Spleen (tissue), 11 donors: Measurements from ENCODE around the gene HBZ. TPM values are rescaled to one million over a fixed set of nuclear protein-coding genes. Genes with fewer than 3 reads are reported as not detected.
"Not testable (repeated sequence)": the region's sequence is repeated elsewhere in the genome, so short reads cannot be mapped to it uniquely, and the experiment has no call there.

Experiments
- DNase-seq: peaks from one replicate; pipeline ENCODE4 v3.0.0-alpha.2; 2020
- H3K27ac ChIP-seq, 8 donors: fragments of 200-600 bp; sonication (generic) in 7 of 8; 1 replicate in 4 of 8; 2 replicates in 4 of 8; pipeline versions ENCODE4 v1.5.0 to v1.8.0; 2016 to 2021; ENCODE audit warnings: inconsistent platforms in 4 of 8, mild to moderate bottlenecking in 4 of 8, moderate library complexity in 1 of 8
- H3K27me3 ChIP-seq, 7 donors: fragments of 200-600 bp; sonication (generic) in 6 of 7; replicated peaks in 1 of 7; 1 replicate in 4 of 7; 2 replicates in 3 of 7; pipeline versions ENCODE4 v1.5.0 to v1.8.0; 2016 to 2021; ENCODE audit warnings: inconsistent platforms in 3 of 7, mild to moderate bottlenecking in 1 of 7
- H3K36me3 ChIP-seq, 6 donors: fragments of 200-600 bp; sonication (generic) in 5 of 6; 1 replicate in 4 of 6; 2 replicates in 2 of 6; pipeline versions ENCODE4 v1.5.0 to v1.8.0; 2016 to 2021; ENCODE audit warnings: inconsistent platforms in 2 of 6
- H3K4me1 ChIP-seq, 6 donors: fragments of 200-600 bp; sonication (generic) in 5 of 6; 1 replicate in 3 of 6; 2 replicates in 3 of 6; pipeline versions ENCODE4 v1.5.0 to v1.8.0; 2016 to 2021; ENCODE audit warnings: inconsistent platforms in 3 of 6
- H3K4me3 ChIP-seq, 8 donors: fragments of 200-600 bp; sonication (generic) in 7 of 8; 1 replicate in 4 of 8; 2 replicates in 4 of 8; pipeline versions ENCODE4 v1.5.0 to v1.8.0; 2016 to 2021; ENCODE audit warnings: inconsistent platforms in 4 of 8, mild to moderate bottlenecking in 4 of 8, moderate library complexity in 2 of 8
- H3K9me3 ChIP-seq, 8 donors: fragments of 200-600 bp; sonication (generic) in 7 of 8; 1 replicate in 4 of 8; 2 replicates in 4 of 8; pipeline versions ENCODE4 v1.5.0 to v1.8.0; 2016 to 2021; ENCODE audit warnings: inconsistent platforms in 4 of 8
- POLR2A ChIP-seq, 3 donors: fragments of 450-650 bp; IDR thresholded peaks; one replicate each; pipeline ENCODE4 v1.5.1; 2017; ENCODE audit warnings: antibody characterized with exemption in 3 of 3, mild to moderate bottlenecking in 1 of 3
- POLR2AphosphoS5 ChIP-seq, 3 donors: sonication (generic); formaldehyde crosslinking; IDR thresholded peaks; one replicate each; pipeline ENCODE4 v1.5.1; 2017; ENCODE audit warnings: antibody characterized with exemption in 3 of 3
- WGBS, 5 donors: extraction: QIAGEN DNeasy Blood & Tissue Kit in 3 of 5; methylation state at CpG; one replicate each; pipeline versions ENCODE4 v1.1.5 to v1.1.7; 2013 to 2018; 5-methylcytosine and 5-hydroxymethylcytosine counted together
- intact Hi-C: fragments of 100-400 bp; cut with DNase I; formaldehyde crosslinking; loops from one replicate; pipeline ENCODE4 v1.15.0; 2023; ENCODE audit warnings: low total_unique reads
- polyA plus RNA-seq, 3 donors: library from polyadenylated mRNA; stranded (reverse); fragments of 200-250 nt; gene quantifications; one replicate each; pipeline ENCODE4 v1.2.1, GENCODE V29; 2013
- small RNA-seq, 4 donors: library from RNA; depleted of rRNA; stranded (forward); fragments of <200 nt; gene quantifications; one replicate each; pipeline ENCODE3, GENCODE V24; 2016
- total RNA-seq, 7 donors: library from RNA; depleted of rRNA in 3 of 7; stranded (reverse); fragments of >200 nt in 3 of 7; fragmentation: NEBNext Ultra II Directional in 4 of 7; extraction: Animal tissue kit (Norgen Biotek cat#: 25700) in 4 of 7; gene quantifications; one replicate each; pipeline versions ENCODE4 v1.1.0 to v1.2.1, GENCODE V29; 2016 to 2021
- TF ChIP-seq, protein P1 (sequence below), 11 experiments: fragments of 200-600 bp in 7 of 11; fragments of 450-650 bp in 4 of 11; sonication (generic) in 4 of 11; IDR thresholded peaks in 8 of 11; conservative IDR thresholded peaks in 3 of 11; 1 replicate in 7 of 11; 2 replicates in 4 of 11; pipeline versions ENCODE4 v1.4.0 to v1.8.0; 2016 to 2021; ENCODE audit warnings: antibody characterized with exemption in 11 of 11, inconsistent platforms in 4 of 11, mild to moderate bottlenecking in 1 of 11
- donor health status: healthy with polysubstance abuse.
- donor health status: DM: no; HTN: no; CAD: no; lungs with moderate emphysema.
- donor health status: DM: no; HTN: no; CAD: no.
- donor health status: Bipolar disorder and iron deficiency.
- donor health status: healthy.
- donor health status: DM: no; HTN: no; CAD: no.
- donor health status: DM: yes; HTN: yes; CAD: no.

Gene HBZ
- total and polyA plus RNA-seq, 10 donors, result 0.16 to 1.2 TPM; not detected in 8

DNA sequence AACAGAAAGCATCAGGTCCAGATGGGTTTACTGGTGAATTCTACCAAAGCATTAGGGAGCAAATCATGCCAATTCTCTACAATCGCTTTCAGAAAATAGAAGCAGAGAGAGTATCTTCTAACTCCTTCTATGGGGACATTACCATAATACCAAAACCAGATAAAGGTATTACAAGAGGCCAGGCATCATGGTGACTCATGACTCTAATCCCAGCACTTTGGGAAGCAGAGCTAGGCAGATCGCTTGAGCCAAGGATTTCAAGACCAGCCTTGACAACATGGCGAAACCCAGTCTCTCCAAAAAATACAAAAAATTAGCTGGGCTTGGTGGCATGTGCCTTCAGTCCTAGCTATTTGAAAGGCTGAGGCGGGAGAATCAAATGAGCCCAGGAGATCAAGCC is 50.8 kb downstream of the HBZ start:
- 95 to 99% (median 96%) methylated on average over 4 of the region's 4 CpGs for WGBS, 5 donors
- TF ChIP-seq, protein P1, sequence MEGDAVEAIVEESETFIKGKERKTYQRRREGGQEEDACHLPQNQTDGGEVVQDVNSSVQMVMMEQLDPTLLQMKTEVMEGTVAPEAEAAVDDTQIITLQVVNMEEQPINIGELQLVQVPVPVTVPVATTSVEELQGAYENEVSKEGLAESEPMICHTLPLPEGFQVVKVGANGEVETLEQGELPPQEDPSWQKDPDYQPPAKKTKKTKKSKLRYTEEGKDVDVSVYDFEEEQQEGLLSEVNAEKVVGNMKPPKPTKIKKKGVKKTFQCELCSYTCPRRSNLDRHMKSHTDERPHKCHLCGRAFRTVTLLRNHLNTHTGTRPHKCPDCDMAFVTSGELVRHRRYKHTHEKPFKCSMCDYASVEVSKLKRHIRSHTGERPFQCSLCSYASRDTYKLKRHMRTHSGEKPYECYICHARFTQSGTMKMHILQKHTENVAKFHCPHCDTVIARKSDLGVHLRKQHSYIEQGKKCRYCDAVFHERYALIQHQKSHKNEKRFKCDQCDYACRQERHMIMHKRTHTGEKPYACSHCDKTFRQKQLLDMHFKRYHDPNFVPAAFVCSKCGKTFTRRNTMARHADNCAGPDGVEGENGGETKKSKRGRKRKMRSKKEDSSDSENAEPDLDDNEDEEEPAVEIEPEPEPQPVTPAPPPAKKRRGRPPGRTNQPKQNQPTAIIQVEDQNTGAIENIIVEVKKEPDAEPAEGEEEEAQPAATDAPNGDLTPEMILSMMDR (IDR thresholded peaks at IDR 0.05 in 8 of 11, conservative IDR thresholded peaks at IDR 0.05 in 3 of 11), result no peak
- TF ChIP-seq POLR2A (IDR thresholded peaks at IDR 0.05), result no peak
- TF ChIP-seq POLR2AphosphoS5 (IDR thresholded peaks at IDR 0.05), result no peak
- peak; percentile 15 for DNase-seq
- no peaks in the 10 kb centered on the region for H3K9me3 ChIP-seq
- H3K4me1 ChIP-seq, result no peaks in the 10 kb centered on the region
- intact Hi-C loops, result no loop called here
- H3K36me3 ChIP-seq, result peaks cover 6 to 100% (median 96%) of the 10 kb centered on the region in 6 donors
- H3K4me3 ChIP-seq, result no peak overlapping the region
- H3K27ac ChIP-seq, result no peak overlapping the region
- no peaks in the 10 kb centered on the region for H3K27me3 ChIP-seq

DNA sequence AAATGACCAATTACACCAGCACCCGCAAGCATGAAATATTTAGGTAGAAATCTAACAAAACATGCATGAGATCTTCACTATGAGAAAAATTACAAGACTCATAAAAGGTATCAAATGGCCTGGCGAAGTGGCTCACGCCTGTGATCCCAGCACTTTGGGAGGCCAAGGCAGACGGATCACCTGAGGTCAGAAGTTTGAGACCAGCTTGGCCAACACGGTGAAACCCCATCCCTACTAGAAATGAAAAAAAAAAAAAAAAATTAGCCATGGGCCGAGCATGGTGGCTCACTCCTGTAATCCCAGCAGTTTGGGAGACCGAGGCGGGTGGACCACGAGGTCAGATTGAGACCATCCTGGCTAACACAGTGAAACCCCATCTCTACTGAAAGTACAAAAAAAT is 51.6 kb downstream of the HBZ start:
- intact Hi-C loops, H3K27ac ChIP-seq, H3K27me3 ChIP-seq, H3K4me1 ChIP-seq, H3K4me3 ChIP-seq, H3K9me3 ChIP-seq: not testable (repeated sequence)
- 88 to 99% (median 94%) methylated on average over 9 of the region's 9 CpGs for WGBS, 5 donors
- peaks cover 6 to 100% (median 95%) of the 10 kb centered on the region in 6 donors for H3K36me3 ChIP-seq
- peak; percentile 5 for DNase-seq

Small RNAs within 50 kb of the gene (small RNA-seq; reads per million reads assigned to genes)
- gene RF00019, result 0 reads per million in 4 donors

Other genes with a start within 250 kb of the HBZ start
- 10 to 100 TPM in 4 of 7 donors, 1 to 10 TPM in 3; 5.2 to 17.9 (median 13.2) TPM for gene POLR3K, start 99.0 kb upstream of the HBZ start, total RNA-seq
- gene POLR3K, start 99.0 kb upstream of the HBZ start, polyA plus RNA-seq, result 10 to 100 TPM; 13.1 to 24.1 (median 21.2) TPM
- gene SNRNP25, start 98.8 kb upstream of the HBZ start, total RNA-seq, result 10 to 100 TPM; 13.6 to 25.1 (median 17.2) TPM
- gene SNRNP25, start 98.8 kb upstream of the HBZ start, polyA plus RNA-seq, result 10 to 100 TPM; 39.8 to 48.1 (median 46.6) TPM
- gene RHBDF1, start 80.0 kb upstream of the HBZ start, total RNA-seq, result 10 to 100 TPM in 4 of 7 donors, 1 to 10 TPM in 3; 6.5 to 23.0 (median 14.9) TPM
- 10 to 100 TPM in 1 of 3 donors, 1 to 10 TPM in 2; 7.0 to 11.4 (median 9.2) TPM for gene RHBDF1, start 80.0 kb upstream of the HBZ start, polyA plus RNA-seq
- 10 to 100 TPM; 34.8 to 82.4 (median 50.0) TPM for gene MPG, start 74.4 kb upstream of the HBZ start, total RNA-seq
- gene MPG, start 74.4 kb upstream of the HBZ start, polyA plus RNA-seq, result 100 to 1,000 TPM; 115 to 122 (median 121) TPM
- 10 to 100 TPM; 22.7 to 38.7 (median 31.7) TPM for gene NPRL3, start 14.0 kb upstream of the HBZ start, total RNA-seq
- gene NPRL3, start 14.0 kb upstream of the HBZ start, polyA plus RNA-seq, result 10 to 100 TPM in 2 of 3 donors, 1 to 10 TPM in 1; 8.7 to 22.4 (median 12.5) TPM
- gene HBM, start 13.3 kb downstream of the HBZ start, total RNA-seq, result 10 to 100 TPM in 4 of 7 donors, 1 to 10 TPM in 2, not detected in 1; 1.4 to 96.6 (median 24.0) TPM
- gene HBM, start 13.3 kb downstream of the HBZ start, polyA plus RNA-seq, result 1 to 10 TPM in 1 of 3 donors, under 1 TPM in 2; 0.20 to 2.9 (median 0.28) TPM
- over 10,000 TPM in 3 of 7 donors, 1,000 to 10,000 TPM in 2, 100 to 1,000 TPM in 2; 283 to 16,395 (median 9,081) TPM for gene HBA2, start 20.2 kb downstream of the HBZ start, total RNA-seq
- 1,000 to 10,000 TPM in 1 of 3 donors, 100 to 1,000 TPM in 2; 256 to 5,765 (median 344) TPM for gene HBA2, start 20.2 kb downstream of the HBZ start, polyA plus RNA-seq
- gene HBA1, start 24.0 kb downstream of the HBZ start, total RNA-seq, result over 10,000 TPM in 1 of 7 donors, 1,000 to 10,000 TPM in 4, 100 to 1,000 TPM in 2; 276 to 25,333 (median 6,594) TPM
- 1,000 to 10,000 TPM in 1 of 3 donors, 100 to 1,000 TPM in 1, 10 to 100 TPM in 1; 77.8 to 2,221 (median 120) TPM for gene HBA1, start 24.0 kb downstream of the HBZ start, polyA plus RNA-seq
- 1 to 10 TPM in 4 of 7 donors, not detected in 3; 1.0 to 7.4 (median 6.6) TPM for gene HBQ1, start 27.8 kb downstream of the HBZ start, total RNA-seq
- 10 to 100 TPM in 1 of 3 donors, under 1 TPM in 2; 0.41 to 11.3 (median 0.62) TPM for gene HBQ1, start 27.8 kb downstream of the HBZ start, polyA plus RNA-seq
- gene LUC7L, start 76.8 kb downstream of the HBZ start, total RNA-seq, result 100 to 1,000 TPM in 5 of 7 donors, 10 to 100 TPM in 2; 76.7 to 158 (median 105) TPM
- gene LUC7L, start 76.8 kb downstream of the HBZ start, polyA plus RNA-seq, result 100 to 1,000 TPM; 110 to 318 (median 282) TPM
- 10 to 100 TPM; 32.2 to 63.1 (median 42.5) TPM for gene FAM234A, start 82.2 kb downstream of the HBZ start, total RNA-seq
- gene FAM234A, start 82.2 kb downstream of the HBZ start, polyA plus RNA-seq, result 10 to 100 TPM; 13.0 to 25.9 (median 13.1) TPM
- 1 to 10 TPM; 1.0 to 5.4 (median 2.6) TPM for gene RGS11, start 123.3 kb downstream of the HBZ start, total RNA-seq
- gene RGS11, start 123.3 kb downstream of the HBZ start, polyA plus RNA-seq, result 1 to 10 TPM in 2 of 3 donors, under 1 TPM in 1; 0.79 to 5.2 (median 1.9) TPM
- not detected for gene ARHGDIG, start 127.9 kb downstream of the HBZ start, total RNA-seq
- under 1 TPM; 0.23 to 0.99 (median 0.26) TPM for gene ARHGDIG, start 127.9 kb downstream of the HBZ start, polyA plus RNA-seq
- 1 to 10 TPM in 1 of 7 donors, under 1 TPM in 2, not detected in 4; 0.28 to 1.1 (median 0.39) TPM for gene PDIA2, start 130.5 kb downstream of the HBZ start, total RNA-seq
- 1 to 10 TPM in 2 of 3 donors, under 1 TPM in 1; 0.67 to 2.4 (median 1.4) TPM for gene PDIA2, start 130.5 kb downstream of the HBZ start, polyA plus RNA-seq
- gene AXIN1, start 200.1 kb downstream of the HBZ start, total RNA-seq, result 10 to 100 TPM; 22.6 to 27.3 (median 24.8) TPM
- gene AXIN1, start 200.1 kb downstream of the HBZ start, polyA plus RNA-seq, result 10 to 100 TPM; 12.9 to 22.7 (median 13.6) TPM
- gene MRPL28, start 217.9 kb downstream of the HBZ start, total RNA-seq, result 10 to 100 TPM; 38.0 to 64.1 (median 48.0) TPM
- gene MRPL28, start 217.9 kb downstream of the HBZ start, polyA plus RNA-seq, result 100 to 1,000 TPM in 1 of 3 donors, 10 to 100 TPM in 2; 85.0 to 108 (median 85.7) TPM
- gene PGAP6, start 229.3 kb downstream of the HBZ start, total RNA-seq, result 10 to 100 TPM; 35.7 to 63.2 (median 51.0) TPM
- gene PGAP6, start 229.3 kb downstream of the HBZ start, polyA plus RNA-seq, result 10 to 100 TPM; 19.5 to 40.6 (median 32.2) TPM
- 10 to 100 TPM; 27.3 to 71.4 (median 50.0) TPM for gene NME4, start 244.6 kb downstream of the HBZ start, total RNA-seq
- gene NME4, start 244.6 kb downstream of the HBZ start, polyA plus RNA-seq, result 10 to 100 TPM; 43.4 to 75.8 (median 67.7) TPM
- 10 to 100 TPM in 5 of 7 donors, 1 to 10 TPM in 2; 8.9 to 14.8 (median 11.7) TPM for gene DECR2, start 249.2 kb downstream of the HBZ start, total RNA-seq
- 10 to 100 TPM in 2 of 3 donors, 1 to 10 TPM in 1; 9.1 to 19.5 (median 14.1) TPM for gene DECR2, start 249.2 kb downstream of the HBZ start, polyA plus RNA-seq